Subcutaneous adipose tissue (tissue), 4 donors: ENCODE measurements around the gene COA7. TPM values are rescaled to one million over a fixed set of nuclear protein-coding genes. Genes with fewer than 3 reads are reported as not detected.

Experiments used
- CTCF ChIP-seq: fragments of 450-650 bp; IDR thresholded peaks from one replicate; pipeline ENCODE4 v1.5.1; 2016; ENCODE audit warnings: low read depth, mild to moderate bottlenecking, control low read depth, antibody characterized with exemption, moderate library complexity
- total RNA-seq, 4 donors: library from RNA; depleted of rRNA; stranded (reverse); fragments of >200 nt; gene quantifications; one replicate each; pipeline ENCODE4 v1.1.0, GENCODE V29; 2016

Gene COA7
- total RNA-seq, 4 donors from 2014 or later = 7.0 to 11.9 (median 7.2) TPM

- TF ChIP-seq CTCF = no peak
These were observed 10.9 kb upstream of the COA7 start for GRCh38 chr1:52709016-52709415.

- no peak for TF ChIP-seq CTCF
These were observed 9.9 kb upstream of the COA7 start for GRCh38 chr1:52707927-52708655.

- no peak for TF ChIP-seq CTCF
These were observed 9.1 kb upstream of the COA7 start for GRCh38 chr1:52706941-52707926.

- TF ChIP-seq CTCF = no peak
These were observed 8.1 kb upstream of the COA7 start for GRCh38 chr1:52706136-52706670.

GRCh38 chr1:52702886-52703787, 5.0 kb upstream of the COA7 start:
- TF ChIP-seq CTCF = no peak

- no peak for TF ChIP-seq CTCF
These were observed 2.5 kb downstream of the COA7 start for GRCh38 chr1:52695627-52696026.
